IPS-11a (cell line): ENCODE measurements around the gene PRRC2A.

Source experiments
- H3K4me3 ChIP-seq: one replicate; pipeline ENCODE4 v1.5.1; 2013; ENCODE audit warnings: low read depth, low read length, control low read depth

The PRRC2A gene

DNA sequence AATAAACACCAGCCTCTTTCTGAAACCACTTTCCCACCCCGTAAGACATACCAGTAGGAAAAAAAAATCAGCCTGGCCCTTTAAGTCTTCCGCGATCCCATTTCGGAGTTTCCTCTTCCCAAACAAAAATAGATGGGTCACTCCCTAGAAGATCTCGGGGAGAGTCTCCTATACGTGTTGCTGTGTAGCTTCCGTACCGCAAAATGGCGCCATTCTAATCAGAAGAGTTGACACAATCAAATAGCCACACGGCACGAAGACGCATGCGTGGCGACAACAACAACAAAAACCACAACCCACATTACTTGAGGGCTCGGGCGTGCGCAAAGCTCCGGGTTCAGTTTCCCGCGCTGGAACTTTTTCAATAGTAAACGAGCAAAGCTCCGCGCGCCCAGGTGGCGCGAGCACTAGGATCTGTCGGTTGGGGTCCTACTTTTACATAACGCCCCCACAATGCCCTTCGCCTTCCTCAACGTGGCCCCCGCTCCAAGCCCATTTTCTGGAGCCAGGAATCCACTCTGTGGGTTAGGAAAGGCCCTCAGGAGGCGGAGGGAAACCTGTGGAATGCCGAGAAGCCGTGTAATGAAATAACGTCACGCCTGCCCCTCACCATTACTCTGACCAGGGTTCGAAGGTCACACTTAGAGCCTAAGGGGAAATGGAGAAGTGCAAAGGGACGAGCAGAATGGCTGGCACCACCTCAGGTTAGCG is 44.4 kb downstream of the PRRC2A start, which contains the start of gene GPANK1:
GPANK1 (minus strand) TSS at position 208 of the 711 bp plus-strand sequence. CDS start 519 bp downstream, outside the sequence.
- H3K4me3 ChIP-seq: peak within 1 kb of the TSS; percentile 94

DNA sequence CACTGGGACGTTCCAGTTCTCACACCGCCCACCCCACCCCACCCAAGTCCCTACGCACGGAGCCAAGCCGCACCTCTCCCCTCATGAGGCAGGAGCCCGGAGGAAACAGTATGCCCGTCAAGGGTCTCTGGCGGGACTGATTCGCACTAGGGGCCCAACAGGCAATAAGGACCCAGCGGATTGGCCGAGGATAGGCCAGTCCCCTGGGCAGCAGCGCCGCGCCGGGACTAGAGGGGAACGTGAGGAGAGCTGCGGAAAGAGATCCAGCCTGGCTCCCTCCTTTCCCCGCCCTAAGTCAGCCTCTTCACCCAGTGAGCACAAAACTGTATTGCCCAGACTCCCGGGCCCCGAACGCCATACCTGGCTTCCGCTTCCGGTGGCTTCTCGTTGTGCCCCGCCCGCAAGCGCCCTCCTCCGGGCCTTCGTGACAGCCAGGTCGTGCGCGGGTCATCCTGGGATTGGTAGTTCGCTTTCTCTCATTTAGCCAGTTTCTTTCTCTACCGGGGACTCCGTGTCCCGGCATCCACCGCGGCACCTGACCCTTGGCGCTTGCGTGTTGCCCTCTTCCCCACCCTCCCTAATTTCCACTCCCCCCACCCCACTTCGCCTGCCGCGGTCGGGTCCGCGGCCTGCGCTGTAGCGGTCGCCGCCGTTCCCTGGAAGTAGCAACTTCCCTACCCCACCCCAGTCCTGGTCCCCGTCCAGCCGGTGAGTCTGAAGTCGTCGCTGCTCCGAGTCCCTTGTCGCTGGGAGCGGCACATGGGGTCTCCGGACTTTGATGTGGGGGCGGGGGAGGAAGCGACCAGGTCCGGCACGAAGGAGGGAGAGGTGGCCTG is 45.2 kb downstream of the PRRC2A start, which contains the start of gene CSNK2B:
CSNK2B (plus strand) TSS at position 580 of the 836 bp plus-strand sequence. CDS start 752 bp downstream, outside the sequence.
- peak within 1 kb of the TSS; percentile 94 for H3K4me3 ChIP-seq

DNA sequence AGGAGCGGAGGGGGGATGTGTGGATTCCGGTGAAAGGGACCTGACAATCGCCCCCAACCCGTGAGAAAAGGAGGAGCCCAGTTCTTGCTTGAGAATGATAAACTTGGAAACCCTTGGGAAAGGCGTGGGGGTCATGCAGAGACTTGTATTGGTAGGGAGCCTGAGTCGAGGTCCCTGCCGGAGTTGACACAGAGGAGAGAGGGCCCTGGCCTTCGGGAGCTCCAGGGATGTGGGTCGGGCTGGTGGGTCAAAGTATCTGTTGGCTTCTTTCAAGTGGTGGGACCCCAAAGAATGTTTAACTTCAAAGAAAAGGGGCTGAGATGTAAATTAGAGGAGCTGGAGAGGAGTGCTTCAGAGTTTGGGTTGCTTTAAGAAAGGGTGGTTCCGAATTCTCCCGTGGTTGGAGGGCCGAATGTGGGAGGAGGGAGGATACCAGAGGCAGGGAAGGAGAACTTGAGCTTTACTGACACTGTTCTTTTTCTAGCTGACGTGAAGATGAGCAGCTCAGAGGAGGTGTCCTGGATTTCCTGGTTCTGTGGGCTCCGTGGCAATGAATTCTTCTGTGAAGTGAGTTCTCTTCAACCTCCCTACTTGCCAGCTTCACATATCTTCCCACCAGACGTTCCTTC is 45.9 kb downstream of the PRRC2A start:
- peak overlapping the region; percentile 94 for H3K4me3 ChIP-seq

DNA sequence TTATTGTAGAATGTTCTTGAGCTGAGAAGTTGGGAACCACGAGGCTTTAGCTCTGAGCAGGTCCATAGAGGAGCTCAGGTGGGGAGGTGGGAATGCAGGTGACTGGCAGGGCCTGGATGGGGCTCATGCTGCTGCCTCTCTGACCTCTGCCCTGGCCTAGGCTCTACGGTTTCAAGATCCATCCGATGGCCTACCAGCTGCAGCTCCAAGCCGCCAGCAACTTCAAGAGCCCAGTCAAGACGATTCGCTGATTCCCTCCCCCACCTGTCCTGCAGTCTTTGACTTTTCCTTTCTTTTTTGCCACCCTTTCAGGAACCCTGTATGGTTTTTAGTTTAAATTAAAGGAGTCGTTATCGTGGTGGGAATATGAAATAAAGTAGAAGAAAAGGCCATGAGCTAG is 49.2 kb downstream of the PRRC2A start, which contains the start of gene LY6G5B:
LY6G5B (plus strand) TSS at position 301 of the 400 bp plus-strand sequence. CDS start 975 bp downstream, outside the sequence.
- no peak within 1 kb of the TSS for H3K4me3 ChIP-seq

DNA sequence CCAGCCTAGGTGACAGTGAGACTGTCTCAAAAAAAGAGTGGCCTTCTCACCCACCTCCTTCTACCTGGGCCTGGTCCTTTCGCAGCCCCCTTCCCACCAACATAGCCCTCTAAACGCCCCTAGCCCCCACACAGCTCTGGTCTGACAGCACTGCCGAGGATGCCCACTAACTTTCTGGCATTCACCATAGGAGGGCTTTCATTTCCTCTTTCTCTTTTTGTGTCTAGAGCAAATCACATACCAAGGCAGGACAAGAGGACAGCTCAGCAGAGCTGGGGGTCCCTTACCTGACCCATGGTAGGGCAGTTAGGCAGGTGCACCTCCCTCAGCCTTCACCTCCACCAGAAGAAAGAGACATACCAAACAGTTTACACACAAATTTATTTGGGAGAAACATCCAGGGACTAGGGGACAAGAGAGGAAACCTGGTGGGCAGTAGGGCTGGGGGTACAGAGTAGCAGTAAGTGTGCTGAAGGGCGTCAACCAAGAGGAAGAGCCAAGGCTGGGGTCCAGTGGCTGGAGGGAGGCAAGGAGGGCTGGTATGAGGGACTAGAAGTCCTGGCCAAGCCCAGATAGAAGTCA is 55.9 kb downstream of the PRRC2A start:
- no peak overlapping the region for H3K4me3 ChIP-seq

DNA sequence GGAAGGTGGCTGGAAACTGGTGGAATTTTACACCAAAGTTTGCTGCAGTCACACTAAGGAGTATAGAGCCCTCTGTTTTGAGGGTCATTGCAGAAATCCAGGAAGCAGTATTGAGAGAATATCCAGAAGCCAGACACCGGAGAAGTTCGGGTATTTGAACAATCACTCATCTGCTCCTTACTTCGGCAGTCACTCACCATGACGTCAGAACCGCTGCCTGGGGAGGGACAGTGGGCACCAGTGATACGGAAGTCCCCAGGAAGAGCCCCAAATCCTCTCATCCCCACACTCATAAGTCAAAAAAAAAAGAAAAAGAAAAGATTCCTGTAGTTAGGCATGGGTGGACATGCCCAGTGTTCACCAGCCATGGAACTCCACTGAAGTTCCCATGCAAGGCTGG is 56.4 kb downstream of the PRRC2A start:
- H3K4me3 ChIP-seq: no peak overlapping the region

DNA sequence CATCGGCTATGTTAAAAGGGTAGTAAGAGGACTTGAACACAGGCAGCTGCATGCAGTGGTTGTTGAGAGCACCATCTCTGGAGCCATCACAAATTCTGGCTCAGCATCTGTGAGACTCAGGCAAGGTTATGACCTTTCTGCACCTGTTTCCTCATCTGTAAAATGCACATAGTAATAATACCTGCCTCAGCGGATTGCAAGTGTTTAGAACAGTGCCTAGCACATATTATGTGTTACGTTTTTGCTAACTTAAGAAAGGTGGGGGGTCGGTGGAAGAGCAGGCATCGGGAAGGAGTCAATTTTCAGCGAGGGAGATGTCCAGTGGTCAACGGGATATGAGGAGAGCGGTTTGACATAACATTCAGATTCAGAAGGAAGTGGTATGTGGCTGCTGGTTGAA is 57.4 kb downstream of the PRRC2A start:
- H3K4me3 ChIP-seq: no peak overlapping the region

DNA sequence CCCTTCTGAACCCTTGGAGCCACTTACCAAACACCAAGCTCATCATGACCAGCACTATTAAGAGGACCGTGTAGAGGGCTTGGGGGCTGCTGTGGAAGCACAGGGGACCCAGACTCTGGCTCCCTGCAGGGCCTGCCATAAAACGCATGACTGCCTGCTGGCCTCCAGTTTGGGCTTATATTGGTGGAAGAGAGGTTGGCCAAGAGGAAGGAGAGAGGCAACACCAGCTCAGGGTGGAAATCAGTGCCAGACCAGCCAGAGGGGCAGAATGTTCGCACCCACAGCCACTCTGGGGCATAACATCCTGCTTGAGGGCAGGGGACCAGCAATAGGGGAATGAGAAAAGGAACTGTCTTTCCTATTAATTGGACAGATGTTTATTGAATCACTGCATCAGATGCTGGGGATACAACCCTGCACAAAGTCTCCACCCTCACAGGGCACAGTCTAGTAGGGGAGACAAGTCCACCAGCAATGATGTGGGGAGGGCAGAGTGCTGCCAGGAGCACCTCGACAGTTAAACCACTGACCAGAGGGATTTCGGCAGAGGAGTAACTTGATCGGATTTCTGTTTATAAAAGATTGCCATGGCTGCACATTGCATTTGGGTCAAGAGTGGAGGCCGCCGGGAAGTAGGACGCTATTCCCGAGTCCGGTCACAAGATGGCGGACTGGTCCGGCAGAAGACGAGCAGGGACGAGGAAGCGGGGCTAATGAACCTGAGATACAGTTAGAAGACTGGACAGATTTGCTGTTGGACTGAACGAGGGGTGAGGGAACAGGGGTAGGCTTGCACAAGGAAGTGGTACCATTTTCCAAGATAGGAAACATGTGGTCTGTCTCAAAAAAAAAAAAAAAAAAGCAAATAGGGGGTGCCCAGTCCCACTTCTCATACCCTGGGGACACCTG is 60.0 kb downstream of the PRRC2A start, which contains the start of gene LY6G5C:
LY6G5C (minus strand) TSS at position 842 of the 909 bp plus-strand sequence; CDS start at position 148, 694 bp downstream.
- peak within 1 kb of the TSS; percentile 13 for H3K4me3 ChIP-seq

DNA sequence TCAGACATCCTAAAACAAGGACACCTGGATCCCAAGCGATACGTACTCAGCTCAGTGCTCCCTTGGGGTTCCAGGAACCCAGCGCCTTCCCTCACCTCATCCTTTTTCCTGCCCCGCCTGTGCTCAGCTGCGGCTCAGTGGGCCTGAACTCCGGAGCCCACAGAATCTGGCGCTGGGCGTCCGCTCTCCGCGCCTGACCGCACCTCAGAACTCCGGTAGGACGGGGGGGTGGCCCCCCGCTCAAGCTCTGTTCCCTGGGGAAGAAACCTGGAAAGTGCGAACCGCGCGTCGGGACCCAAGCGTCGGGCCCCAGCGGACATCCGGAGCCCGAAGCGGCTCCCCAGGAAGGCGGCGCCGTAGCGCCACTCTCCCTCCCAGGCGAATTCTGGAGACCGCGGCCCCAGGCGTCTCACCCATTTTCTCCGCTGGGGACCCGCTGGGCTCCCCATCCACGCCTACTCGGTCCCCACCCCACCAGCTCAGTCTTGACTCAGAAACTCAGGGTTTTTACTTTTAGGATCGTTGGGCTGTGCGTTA is 60.7 kb downstream of the PRRC2A start:
- peak overlapping the region; percentile 13 for H3K4me3 ChIP-seq

DNA sequence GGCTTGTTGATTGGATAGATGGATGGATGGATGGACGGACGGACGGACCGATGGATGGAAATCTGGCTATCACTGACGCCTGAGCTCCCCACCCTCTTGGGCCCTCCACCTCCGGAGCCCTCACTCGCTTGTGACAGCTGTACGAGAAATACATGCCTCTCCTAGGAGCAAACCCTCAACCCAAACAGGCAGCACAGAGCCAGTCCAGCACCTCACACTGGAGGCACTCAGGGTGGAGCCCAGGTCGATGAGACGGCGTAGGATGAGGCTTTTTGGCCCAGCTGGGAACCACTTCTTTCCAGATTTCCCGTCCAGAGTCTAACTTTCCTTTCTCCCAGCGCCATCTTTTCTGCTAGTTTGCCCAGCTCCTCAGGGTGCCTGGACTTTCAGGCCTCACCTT is 63.1 kb downstream of the PRRC2A start:
- H3K4me3 ChIP-seq: peak overlapping the region; percentile 38

DNA sequence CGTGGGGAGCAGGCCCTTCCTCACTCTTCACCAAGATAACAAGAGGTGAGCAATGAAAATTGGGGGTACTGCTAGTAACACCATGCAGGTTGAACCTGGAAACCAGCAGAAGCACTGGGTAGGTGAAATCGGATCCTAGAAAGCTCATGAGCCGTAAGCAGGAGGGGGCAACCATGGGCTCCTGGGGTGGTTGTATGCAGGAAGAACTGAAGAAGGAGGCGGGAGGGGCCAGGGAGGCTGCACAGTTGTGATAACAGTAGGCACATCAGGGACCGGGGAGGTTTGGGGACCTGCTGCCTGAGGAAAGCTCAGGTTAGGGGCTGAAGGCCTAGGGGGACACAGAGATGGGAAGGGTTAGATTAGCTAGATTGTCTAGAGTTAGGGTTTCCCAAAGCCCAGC is 66.0 kb downstream of the PRRC2A start:
- H3K4me3 ChIP-seq: no peak overlapping the region

DNA sequence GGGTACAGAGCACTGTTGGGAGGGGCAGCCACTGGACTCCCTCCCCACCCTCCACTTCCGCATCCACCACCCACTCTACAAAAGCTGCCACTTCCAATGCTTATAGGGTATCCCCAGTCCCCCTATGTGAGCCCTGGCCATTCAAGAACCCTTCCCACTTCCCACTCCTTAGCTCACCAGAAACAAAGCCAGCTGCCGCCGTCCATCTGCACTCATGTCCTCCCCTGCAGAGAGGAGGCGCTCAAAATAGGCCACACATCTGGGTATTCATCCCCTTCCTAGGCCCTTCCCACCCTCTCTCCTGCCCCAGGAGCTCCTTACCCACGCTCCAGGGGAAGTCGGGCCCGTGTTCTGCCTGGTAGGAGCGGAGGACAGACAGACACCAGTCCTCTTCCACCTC is 66.8 kb downstream of the PRRC2A start:
- H3K4me3 ChIP-seq: no peak overlapping the region
